ENCODE results near the gene ADGRG3.

DNA sequence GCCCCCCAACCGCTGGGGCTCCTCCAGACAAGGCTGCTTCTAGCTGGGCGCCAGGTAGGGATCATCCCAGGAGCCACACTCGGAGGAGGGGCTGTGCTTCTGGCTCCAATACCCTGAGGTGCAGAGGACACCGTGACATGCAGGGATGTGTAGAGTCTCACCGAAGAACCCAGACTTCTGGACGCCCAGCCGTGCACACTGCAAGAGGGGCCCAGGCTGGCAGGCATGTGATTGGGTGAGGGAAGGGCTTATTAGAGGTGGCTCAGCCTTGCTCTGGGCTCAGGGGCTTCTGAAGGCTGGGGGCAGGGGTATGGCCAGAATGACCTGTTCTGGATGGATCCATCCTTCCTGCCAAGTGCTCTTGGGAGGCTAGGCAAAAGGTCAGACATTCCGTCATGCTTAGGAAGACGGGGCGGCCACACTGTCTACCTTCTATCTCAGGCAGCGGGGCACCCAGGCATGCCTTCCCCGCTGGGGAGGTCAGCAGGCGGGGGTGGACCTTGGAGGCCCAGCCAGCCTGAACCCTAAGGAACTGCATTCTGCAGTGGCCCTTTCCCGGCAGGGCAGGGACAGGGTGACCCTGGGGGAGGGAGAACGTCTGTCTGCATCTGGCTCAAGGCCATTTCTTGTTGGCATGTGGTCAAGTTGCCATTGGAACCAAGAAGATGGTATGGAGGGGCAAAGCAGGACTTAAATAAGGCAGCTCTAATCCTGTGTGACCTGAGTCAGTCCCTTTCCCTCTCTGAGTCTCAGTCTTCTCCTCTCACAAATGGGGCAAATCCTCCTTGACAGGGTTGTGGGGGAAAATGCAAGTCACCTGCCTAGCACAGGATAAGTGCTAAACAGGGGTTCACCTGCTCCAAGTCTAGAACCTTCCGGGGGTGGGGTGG is 45.5 kb upstream of the ADGRG3 start:
- TF ChIP-seq CTCF (IDR thresholded peaks at IDR 0.05), result no peak
- TF ChIP-seq POLR2A (IDR thresholded peaks at IDR 0.05), result no peak
